GM19452 (cell line): ENCODE results near the gene PRKCH.

Experiments
- ATAC-seq: cut with Tn5 transposase; IDR thresholded peaks from one replicate; pipeline ENCODE4 v1.9.1; 2021; ENCODE audit not compliant: unreplicated experiment

The PRKCH gene

DNA sequence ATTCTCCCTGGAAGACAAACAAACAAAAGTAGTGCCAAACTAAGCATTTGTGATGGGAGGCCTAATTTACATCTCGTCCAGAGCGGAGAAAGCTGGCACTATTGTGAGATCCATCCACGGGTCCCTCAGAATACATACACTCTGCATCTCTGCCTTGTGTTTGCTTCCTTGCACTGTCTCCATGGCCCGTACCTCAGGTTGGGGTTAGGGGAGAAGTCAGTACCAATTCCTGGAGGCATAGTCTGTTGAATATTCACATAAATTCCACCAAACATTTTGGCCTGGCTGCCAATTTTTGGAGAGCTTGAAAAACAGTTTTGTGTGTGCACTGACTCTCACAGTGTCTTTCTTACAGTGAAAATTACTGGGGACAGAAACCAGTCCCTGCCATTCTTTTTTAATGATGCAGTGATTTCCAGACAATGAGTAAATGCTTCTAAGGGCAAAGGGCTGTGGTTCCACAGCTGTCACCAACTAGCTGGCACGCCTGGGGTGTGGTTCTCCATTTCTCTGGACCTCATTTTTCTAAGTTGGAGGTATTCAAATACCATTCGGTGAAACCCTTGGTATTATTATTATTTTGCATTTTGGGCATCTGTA, 254.3 kb downstream of the PRKCH start:
- ATAC-seq, result no peak

GRCh38 chr14:61577506-61577931, 256.1 kb downstream of the PRKCH start:
- no peak for ATAC-seq

DNA sequence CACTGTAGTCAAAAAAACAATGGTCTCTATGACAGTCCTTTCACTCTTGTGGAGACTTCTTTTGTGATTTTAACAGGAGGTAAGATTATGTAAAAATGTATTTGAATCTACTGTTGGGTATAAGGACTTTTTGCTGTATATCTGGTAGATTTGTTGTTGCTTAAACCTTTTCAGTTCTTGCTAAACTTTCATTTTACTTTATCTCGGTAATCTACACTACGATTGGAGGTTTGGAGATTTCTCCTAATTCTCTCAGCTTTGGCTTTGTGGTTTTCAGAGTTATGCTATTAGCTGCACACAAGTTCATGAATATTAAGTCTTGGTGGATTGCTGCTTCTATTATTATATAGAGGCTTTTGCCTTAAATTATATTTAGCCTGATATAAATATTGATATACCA, 257.4 kb downstream of the PRKCH start:
- ATAC-seq, result no peak

GRCh38 chr14:61581340-61581739, 260.0 kb downstream of the PRKCH start:
- ATAC-seq, result no peak

GRCh38 chr14:61581955-61582615, 260.7 kb downstream of the PRKCH start:
- ATAC-seq, result no peak

DNA sequence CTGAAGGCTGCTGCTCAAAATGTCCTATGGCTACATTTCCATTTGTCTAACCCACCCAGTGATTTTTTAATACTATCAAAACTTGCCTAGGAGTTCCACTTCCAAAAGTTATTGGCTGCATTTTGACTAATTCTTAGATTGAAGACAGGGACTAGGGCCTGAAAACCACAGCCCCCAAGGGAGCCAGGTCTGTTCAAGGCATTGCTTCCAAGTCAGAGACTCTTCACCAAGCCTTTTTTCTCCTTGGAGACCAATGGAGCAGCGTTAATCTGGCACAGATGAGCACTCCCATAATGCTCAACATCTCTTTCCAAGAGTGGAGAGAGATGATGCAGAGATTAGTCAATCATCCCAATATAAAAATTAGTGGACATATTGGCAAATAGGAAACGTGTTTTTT, 261.4 kb downstream of the PRKCH start:
- no peak for ATAC-seq

DNA sequence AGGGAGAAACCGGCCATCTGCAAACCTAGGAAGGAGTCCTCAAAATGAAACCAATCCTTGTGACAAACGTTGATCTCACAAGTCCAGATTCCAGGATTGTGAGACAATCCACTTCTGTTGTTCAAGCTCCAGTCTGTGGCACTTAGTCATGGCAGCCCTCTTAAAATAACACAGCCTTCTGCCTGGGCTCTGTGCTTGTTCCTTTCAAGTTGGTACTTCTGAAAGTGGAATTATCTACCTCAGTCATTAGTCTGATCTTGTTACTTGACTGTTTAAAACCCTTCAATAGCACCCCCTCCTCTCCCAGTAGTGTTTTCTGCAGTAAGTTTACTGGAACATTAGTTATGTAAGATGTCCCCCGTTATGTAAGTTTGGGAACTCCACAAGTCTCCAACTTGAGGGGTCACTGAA, 263.0 kb downstream of the PRKCH start:
- no peak for ATAC-seq

DNA sequence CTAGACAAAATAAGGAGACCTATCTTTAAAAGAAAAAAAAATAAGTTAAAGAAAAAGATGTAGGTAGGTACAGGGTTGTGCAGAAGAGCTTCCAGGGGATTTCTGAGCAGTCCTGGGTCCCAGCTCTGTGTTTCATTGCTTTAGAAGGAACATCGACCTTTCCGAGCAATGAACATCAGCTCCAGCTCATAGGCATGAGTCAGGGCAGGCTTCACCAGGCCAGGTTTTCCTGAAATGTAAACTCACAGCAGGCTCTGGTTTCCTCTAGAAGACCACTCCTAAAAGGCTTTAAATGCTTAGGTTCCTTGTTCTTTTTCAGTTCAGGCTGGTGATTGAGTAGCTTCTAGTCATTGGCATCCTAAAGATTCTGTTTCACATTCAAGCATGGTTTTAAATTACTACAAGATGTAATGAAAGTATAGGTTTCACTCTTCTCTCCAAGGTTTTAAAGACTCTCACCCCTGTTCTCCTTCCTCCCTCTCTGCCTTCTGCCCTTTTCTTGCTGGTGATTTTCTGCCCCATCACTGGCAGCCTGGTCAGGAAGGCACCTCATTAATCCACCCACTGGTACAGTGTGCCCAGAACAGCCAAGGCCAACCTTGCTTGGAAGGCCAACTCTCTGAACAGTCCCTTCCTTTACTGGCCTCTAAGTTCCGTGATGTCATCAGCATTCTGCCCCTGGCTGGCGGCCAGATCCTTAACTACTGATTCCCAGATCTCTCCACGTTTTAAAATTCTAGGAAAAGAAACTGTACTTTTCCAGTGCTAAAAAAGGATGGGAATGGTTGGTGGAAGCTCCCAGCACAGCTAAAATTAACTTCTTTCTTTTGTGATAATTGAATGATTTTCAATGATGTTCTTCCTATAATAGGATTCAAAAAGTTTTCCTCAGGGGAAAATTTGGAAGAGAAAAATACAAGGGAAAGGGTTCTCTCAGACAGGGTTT, 264.5 kb downstream of the PRKCH start:
- ATAC-seq, result no peak

GRCh38 chr14:61586544-61587055, 265.2 kb downstream of the PRKCH start:
- no peak for ATAC-seq

DNA sequence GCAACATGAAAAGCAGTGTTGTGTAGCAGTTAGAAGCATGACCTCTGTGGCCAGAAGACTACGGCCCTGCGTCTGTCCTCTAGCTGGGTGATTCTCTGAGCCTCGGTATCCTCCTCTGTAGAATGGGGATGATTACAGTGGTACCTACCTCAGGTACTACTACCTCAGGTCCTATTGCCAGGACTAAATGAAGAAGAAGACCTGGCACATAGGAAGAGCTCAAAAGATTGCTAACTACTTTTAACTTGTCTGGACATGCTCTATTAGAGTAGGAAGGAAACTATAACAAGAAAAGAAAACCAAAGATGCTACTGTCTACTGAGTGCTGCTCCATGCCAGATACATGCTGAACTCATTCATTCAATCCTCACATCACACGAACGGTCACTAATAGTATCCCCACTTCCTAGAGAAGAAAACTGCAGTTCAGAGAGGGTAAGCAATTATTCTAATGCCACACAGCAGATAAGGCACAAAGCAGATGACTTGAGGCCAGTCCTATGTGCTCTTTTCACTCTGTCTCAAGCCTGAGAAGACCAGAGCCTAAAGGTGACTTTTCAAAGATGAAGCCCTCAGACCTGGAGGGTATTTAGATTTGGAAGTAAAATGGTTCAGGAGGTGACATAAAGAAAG, 265.8 kb downstream of the PRKCH start:
- no peak for ATAC-seq

GRCh38 chr14:61588419-61588901, 267.1 kb downstream of the PRKCH start:
- ATAC-seq, result no peak

DNA sequence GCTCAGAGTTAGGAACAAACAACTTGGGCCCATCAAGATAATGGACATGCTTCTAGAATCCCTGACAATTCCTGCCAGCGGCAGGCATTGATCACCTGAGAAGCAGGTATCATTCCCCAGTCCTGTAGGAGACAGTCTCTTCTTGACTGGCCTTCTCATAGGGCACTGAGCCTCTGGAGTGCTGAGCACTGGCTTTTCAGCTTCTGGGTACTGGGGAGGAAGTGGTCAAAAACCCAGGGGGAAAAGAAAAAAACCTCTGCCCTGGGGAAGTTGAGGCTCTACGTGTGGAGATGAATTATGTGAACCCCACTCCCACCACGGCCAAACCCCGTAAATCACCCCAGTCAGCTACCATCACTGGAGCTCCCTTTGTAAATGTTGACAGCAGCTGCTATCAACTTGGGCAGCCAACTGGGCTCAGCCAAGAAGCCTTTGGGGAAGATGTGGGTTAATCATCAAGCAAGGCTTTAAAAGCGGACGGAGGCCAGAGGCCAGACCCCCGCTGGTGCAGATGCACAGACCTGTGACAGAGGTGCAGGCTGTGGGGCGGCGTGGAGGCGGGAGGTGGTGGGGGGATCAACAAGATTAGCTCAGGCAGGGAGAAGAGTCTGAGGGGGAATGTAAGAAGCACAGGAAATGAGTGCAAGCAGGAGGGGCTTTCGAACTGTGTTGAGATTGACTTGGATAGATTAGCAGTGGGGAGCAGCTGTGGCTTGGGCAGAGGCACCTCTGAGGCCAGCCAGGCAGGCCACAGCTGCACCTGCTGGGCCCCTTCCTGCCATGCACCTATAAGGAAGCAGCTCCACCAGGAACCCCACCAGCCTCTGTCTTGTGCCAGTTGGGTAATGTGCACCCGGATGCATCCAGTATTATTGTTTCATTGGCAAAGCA, 268.6 kb downstream of the PRKCH start:
- ATAC-seq, result no peak

DNA sequence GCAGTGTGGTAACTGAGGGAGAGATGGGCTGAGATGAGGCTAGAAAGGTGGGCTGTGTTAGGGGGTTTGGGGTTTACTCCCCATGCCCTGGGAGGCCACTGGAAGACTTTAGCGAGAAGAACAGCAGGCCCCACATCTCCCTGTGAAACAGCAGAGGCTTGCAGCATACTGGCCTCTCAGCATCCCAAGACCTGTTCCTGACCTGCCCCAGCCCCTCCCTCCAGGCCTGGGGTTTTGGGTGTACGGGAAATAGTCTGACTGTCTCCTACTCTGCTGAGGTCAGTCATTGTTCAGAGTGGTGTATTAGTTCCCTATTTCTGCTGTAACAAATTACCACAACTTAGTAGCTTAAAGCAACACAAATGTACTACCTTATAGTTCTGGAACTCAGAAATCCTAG, 270.5 kb downstream of the PRKCH start:
- no peak for ATAC-seq

GRCh38 chr14:61593330-61593729, 272.0 kb downstream of the PRKCH start:
- ATAC-seq, result no peak

- ATAC-seq, result no peak
Measured at GRCh38 chr14:61596990-61597389, 275.6 kb downstream of the PRKCH start.

- peak; percentile 35 for ATAC-seq
Measured at GRCh38 chr14:61598980-61599379, 277.6 kb downstream of the PRKCH start.

DNA sequence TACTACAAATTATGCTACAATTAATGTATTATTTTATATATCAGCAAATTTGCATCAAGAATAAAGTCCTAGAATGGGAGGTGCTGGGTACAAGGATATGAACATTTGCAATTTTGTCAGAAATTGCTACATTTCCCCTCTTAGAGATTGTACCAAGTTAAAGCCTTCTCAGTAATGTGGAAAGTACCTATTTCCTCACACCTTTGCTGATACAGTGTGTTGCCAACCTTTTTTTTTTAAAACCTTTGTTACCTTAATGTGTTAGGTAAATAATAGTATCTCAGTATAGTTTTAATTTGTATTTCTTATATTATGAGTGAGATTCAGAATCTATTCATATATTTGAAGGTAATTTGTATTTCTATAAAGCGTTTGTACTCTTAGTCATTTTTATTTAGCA, 278.6 kb downstream of the PRKCH start:
- ATAC-seq, result no peak
